ENCODE data around the gene ZNF385C.
"Not testable (repeated sequence)": the region's sequence is repeated elsewhere in the genome, so short reads cannot be mapped to it uniquely, and the experiment has no call there.

ZNF385C gene

GRCh38 chr17:42042598-42043319 lies 55.5 kb downstream of the ZNF385C start:
- no peak for DNase-seq

- no peak for DNase-seq
Observed at GRCh38 chr17:42041619-42042018, 56.7 kb downstream of the ZNF385C start.

- no peak for DNase-seq
Observed at GRCh38 chr17:42040818-42041217, 57.5 kb downstream of the ZNF385C start.

- DNase-seq: no peak
Observed at GRCh38 chr17:42039794-42040763, 58.2 kb downstream of the ZNF385C start.

GRCh38 chr17:42038221-42038973 lies 59.9 kb downstream of the ZNF385C start:
- no peak for DNase-seq

- DNase-seq: no peak
Observed at GRCh38 chr17:42034059-42034458, 64.2 kb downstream of the ZNF385C start.

GRCh38 chr17:42031584-42031983 lies 66.7 kb downstream of the ZNF385C start:
- DNase-seq: no peak

- no peak for DNase-seq
Observed at GRCh38 chr17:42028791-42029127, 69.5 kb downstream of the ZNF385C start.

- no peak for DNase-seq
Observed at GRCh38 chr17:42027961-42028790, 70.1 kb downstream of the ZNF385C start.

- DNase-seq: no peak
Observed at GRCh38 chr17:42027590-42027889, 70.7 kb downstream of the ZNF385C start.

GRCh38 chr17:42026857-42027589 lies 71.2 kb downstream of the ZNF385C start:
- DNase-seq: no peak

- DNase-seq: no peak
Observed at GRCh38 chr17:42025936-42026335, 72.3 kb downstream of the ZNF385C start.

- DNase-seq: no peak
Observed at GRCh38 chr17:42025191-42025579, 73.1 kb downstream of the ZNF385C start.

- no peak for DNase-seq
Observed at GRCh38 chr17:42023524-42024349, 74.5 kb downstream of the ZNF385C start.

GRCh38 chr17:42020845-42021244 lies 77.4 kb downstream of the ZNF385C start:
- not testable (repeated sequence) for DNase-seq

GRCh38 chr17:42019509-42020404 lies 78.5 kb downstream of the ZNF385C start, which contains the start of gene NKIRAS2:
Gene NKIRAS2, plus strand, starts transcription at chr17:42020090. Its CDS starts 1,488 bp downstream, at chr17:42021578.
- DNase-seq: peak; percentile 93

- DNase-seq: no peak
Observed at GRCh38 chr17:42018988-42019387, 79.3 kb downstream of the ZNF385C start.

GRCh38 chr17:42018339-42018738 lies 79.9 kb downstream of the ZNF385C start:
- no peak for DNase-seq

- no peak for DNase-seq
Observed at GRCh38 chr17:42017866-42018200, 80.4 kb downstream of the ZNF385C start.

All from right forelimb (tissue), 1 donor.